Measurements from ENCODE around the gene ROCK2. TPM values are rescaled to one million over a fixed set of nuclear protein-coding genes. Genes with fewer than 3 reads are reported as not detected.

ROCK2 gene
- total and polyA plus RNA-seq, 9 of the 15 experiments (the other 6 are each of a cell fraction or from before 2014, with no cell fraction given) = 4.9 to 30.6 (median 14.3) TPM

DNA sequence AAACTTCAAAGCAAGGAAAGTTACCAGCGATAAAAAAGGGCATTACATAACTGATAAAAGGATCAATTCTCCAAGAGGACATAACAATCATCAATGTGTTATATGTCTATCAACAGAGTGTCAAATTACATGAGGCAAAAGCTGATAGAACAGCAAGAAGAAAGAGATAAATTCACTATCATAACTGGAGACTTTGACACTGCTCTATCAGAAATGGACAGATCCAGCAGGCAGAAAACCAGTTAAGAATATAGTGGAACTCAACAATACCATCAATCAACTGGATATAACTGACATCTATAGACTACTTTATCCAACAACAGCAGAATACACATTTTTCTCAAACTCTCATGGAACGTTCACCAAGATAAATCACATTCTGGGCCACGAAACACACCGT lies 65.0 kb downstream of the ROCK2 start (continued):
- no peak for TF ChIP-seq KAT8 (IDR thresholded peaks at IDR 0.05; ENCODE audit: low read depth)
- no peak for TF ChIP-seq GMEB1 (CRISPR knock-in tag; IDR thresholded peaks at IDR 0.05)
- TF ChIP-seq NFIX (CRISPR knock-in tag; IDR thresholded peaks at IDR 0.05; ENCODE audit: low read depth) = no peak
- peak; percentile 44 for TF ChIP-seq ATF7 (IDR thresholded peaks at IDR 0.05)
- no peak for TF ChIP-seq CHD2 (IDR thresholded peaks at IDR 0.05; ENCODE audit: low read depth, low read length)
- peak; percentile 63; the same call in 1 of the 2 replicates for TF ChIP-seq TCF7 (IDR thresholded peaks at IDR 0.05; ENCODE audit: borderline replicate concordance)
- TF ChIP-seq ZNF263 (CRISPR knock-in tag; IDR thresholded peaks at IDR 0.05; ENCODE audit: borderline replicate concordance) = no peak
- TF ChIP-seq SUPT5H (IDR thresholded peaks at IDR 0.05) = no peak
- no peak for TF ChIP-seq CREM (IDR thresholded peaks at IDR 0.05; ENCODE audit: low read depth)
- TF ChIP-seq ZNF436 (CRISPR knock-in tag; IDR thresholded peaks at IDR 0.05) = no peak
- TF ChIP-seq SNRNP70 (optimal IDR thresholded peaks at IDR 0.05; ENCODE audit: low read depth, low read length) = no peak
- TF ChIP-seq, protein P1, sequence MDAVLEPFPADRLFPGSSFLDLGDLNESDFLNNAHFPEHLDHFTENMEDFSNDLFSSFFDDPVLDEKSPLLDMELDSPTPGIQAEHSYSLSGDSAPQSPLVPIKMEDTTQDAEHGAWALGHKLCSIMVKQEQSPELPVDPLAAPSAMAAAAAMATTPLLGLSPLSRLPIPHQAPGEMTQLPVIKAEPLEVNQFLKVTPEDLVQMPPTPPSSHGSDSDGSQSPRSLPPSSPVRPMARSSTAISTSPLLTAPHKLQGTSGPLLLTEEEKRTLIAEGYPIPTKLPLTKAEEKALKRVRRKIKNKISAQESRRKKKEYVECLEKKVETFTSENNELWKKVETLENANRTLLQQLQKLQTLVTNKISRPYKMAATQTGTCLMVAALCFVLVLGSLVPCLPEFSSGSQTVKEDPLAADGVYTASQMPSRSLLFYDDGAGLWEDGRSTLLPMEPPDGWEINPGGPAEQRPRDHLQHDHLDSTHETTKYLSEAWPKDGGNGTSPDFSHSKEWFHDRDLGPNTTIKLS (IDR thresholded peaks at IDR 0.05; ENCODE audit: borderline replicate concordance, low read depth) = no peak
- no peak for TF ChIP-seq RBM34 (IDR thresholded peaks at IDR 0.05; ENCODE audit: borderline replicate concordance, insufficient read depth, low read length)
- no peak for TF ChIP-seq ZNF57 (CRISPR knock-in tag; IDR thresholded peaks at IDR 0.05)
- no peak for TF ChIP-seq MCM5 (IDR thresholded peaks at IDR 0.05; ENCODE audit: low read depth)
- TF ChIP-seq DPF2 (IDR thresholded peaks at IDR 0.05) = peak; percentile 98
- no peak for TF ChIP-seq BMI1 (IDR thresholded peaks at IDR 0.05; ENCODE audit: low read length)
- TF ChIP-seq POLR2AphosphoS2 (IDR thresholded peaks at IDR 0.05; ENCODE audit: low read length) = no peak
- TF ChIP-seq, protein P2, sequence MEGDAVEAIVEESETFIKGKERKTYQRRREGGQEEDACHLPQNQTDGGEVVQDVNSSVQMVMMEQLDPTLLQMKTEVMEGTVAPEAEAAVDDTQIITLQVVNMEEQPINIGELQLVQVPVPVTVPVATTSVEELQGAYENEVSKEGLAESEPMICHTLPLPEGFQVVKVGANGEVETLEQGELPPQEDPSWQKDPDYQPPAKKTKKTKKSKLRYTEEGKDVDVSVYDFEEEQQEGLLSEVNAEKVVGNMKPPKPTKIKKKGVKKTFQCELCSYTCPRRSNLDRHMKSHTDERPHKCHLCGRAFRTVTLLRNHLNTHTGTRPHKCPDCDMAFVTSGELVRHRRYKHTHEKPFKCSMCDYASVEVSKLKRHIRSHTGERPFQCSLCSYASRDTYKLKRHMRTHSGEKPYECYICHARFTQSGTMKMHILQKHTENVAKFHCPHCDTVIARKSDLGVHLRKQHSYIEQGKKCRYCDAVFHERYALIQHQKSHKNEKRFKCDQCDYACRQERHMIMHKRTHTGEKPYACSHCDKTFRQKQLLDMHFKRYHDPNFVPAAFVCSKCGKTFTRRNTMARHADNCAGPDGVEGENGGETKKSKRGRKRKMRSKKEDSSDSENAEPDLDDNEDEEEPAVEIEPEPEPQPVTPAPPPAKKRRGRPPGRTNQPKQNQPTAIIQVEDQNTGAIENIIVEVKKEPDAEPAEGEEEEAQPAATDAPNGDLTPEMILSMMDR (IDR thresholded peaks at IDR 0.05 in 2 of 3, conservative IDR thresholded peaks at IDR 0.05 in 1 of 3; ENCODE audit: insufficient read depth in 2 of 3, low read depth in 1 of 3, low read length in 3 of 3) = no peak
- no peak for TF ChIP-seq ELF2 (CRISPR knock-in tag; IDR thresholded peaks at IDR 0.05)
- no peak for TF ChIP-seq ESRRB (CRISPR knock-in tag; IDR thresholded peaks at IDR 0.05; ENCODE audit: borderline replicate concordance)
- TF ChIP-seq SMARCA5 (IDR thresholded peaks at IDR 0.05) = no peak
- no peak for TF ChIP-seq THAP12 (CRISPR knock-in tag; IDR thresholded peaks at IDR 0.05)
